PC-3 (cell line): Measurements from ENCODE around the gene NIFK. TPM values are rescaled to one million over a fixed set of nuclear protein-coding genes. Genes with fewer than 3 reads are reported as not detected.

Experiments
- ATAC-seq: fragments of 200-7000 bp; cut with Tn5 transposase; 2 replicates; pipeline ENCODE4 v1.9.1; 2020; ENCODE audit warnings: mild to moderate bottlenecking, moderate library complexity
- BruUV-seq: library from RNA; stranded (reverse); fragments of 400-500 nt; replicated peaks from 2 replicates; lab custom pipeline; 2021; lab: Mats Ljungman, UMichigan
- CTCF ChIA-PET: fragments of 300-600 bp; sonication (Branson Sonifier 250); formaldehyde crosslinking; loops from one replicate; lab custom pipeline; 2022; ENCODE audit warnings: antibody characterized with exemption; lab: Charles Lee
- POLR2A ChIA-PET: fragments of 300-600 bp; sonication (Branson Sonifier 250); formaldehyde crosslinking; loops from one replicate; lab custom pipeline; 2022; ENCODE audit warnings: antibody characterized with exemption; ENCODE audit not compliant: unreplicated experiment; lab: Charles Lee
- DNase-seq: peaks from one replicate; pipeline ENCODE4 v3.0.0-alpha.2; 2015
- H2AFZ ChIP-seq: fragments of 300-600 bp; sonication (generic); 2 replicates; pipeline ENCODE4 v1.6.0; 2016; ENCODE audit warnings: antibody characterized with exemption, low read length
- H3F3A ChIP-seq: fragments of 300-600 bp; sonication (generic); one replicate; pipeline ENCODE4 v1.6.0; 2017; ENCODE audit warnings: antibody characterized with exemption, low read length, control low read depth, mild to moderate bottlenecking; ENCODE audit not compliant: unreplicated experiment
- H3K27ac ChIP-seq: fragments of 300-600 bp; sonication (generic); 2 replicates; pipeline ENCODE4 v1.5.1; 2016; ENCODE audit warnings: mild to moderate bottlenecking, low read length
- H3K27me3 ChIP-seq: fragments of 300-600 bp; sonication (generic); 2 replicates; pipeline ENCODE4 v1.6.1; 2016; ENCODE audit warnings: low read length, mixed read lengths
- H3K36me3 ChIP-seq: fragments of 300-600 bp; sonication (generic); 2 replicates; pipeline ENCODE4 v1.6.1; 2016; ENCODE audit warnings: low read depth, mixed run types, low read length, mixed read lengths
- H3K4me1 ChIP-seq: fragments of 300-600 bp; sonication (generic); 2 replicates; pipeline ENCODE4 v1.5.1; 2016; ENCODE audit warnings: low read length; ENCODE audit not compliant: insufficient read depth
- H3K4me2 ChIP-seq: fragments of 300-600 bp; sonication (generic); 2 replicates; pipeline ENCODE4 v1.6.0; 2016; ENCODE audit warnings: low read length
- H3K4me3 ChIP-seq: fragments of 300-600 bp; sonication (generic); 2 replicates; pipeline ENCODE4 v1.5.1; 2016; ENCODE audit warnings: mild to moderate bottlenecking, low read length, mixed read lengths
- H3K79me2 ChIP-seq: fragments of 300-600 bp; sonication (generic); 2 replicates; pipeline ENCODE4 v1.6.1; 2017; ENCODE audit warnings: low read length, mixed read lengths
- H3K9ac ChIP-seq: fragments of 300-600 bp; sonication (generic); 2 replicates; pipeline ENCODE4 v1.6.0; 2016; ENCODE audit warnings: mild to moderate bottlenecking, low read length
- H3K9me2 ChIP-seq: fragments of 300-600 bp; sonication (generic); replicated peaks from 2 replicates; pipeline ENCODE4 v1.6.1; 2016; ENCODE audit warnings: mixed run types, low read length, mixed read lengths
- H3K9me3 ChIP-seq: fragments of 300-600 bp; sonication (generic); 2 replicates; pipeline ENCODE4 v1.6.1; 2016; ENCODE audit warnings: low read length, mixed read lengths
- H4K20me1 ChIP-seq: fragments of 300-600 bp; sonication (generic); 2 replicates; pipeline ENCODE4 v1.6.1; 2016; ENCODE audit warnings: low read length, mixed read lengths
- CTCF ChIP-seq: fragments of 300-600 bp; sonication (generic); conservative IDR thresholded peaks from 2 replicates; pipeline ENCODE4 v1.5.1; 2017; ENCODE audit warnings: antibody characterized with exemption, low read depth, mild to moderate bottlenecking, low read length
- EZH2 ChIP-seq: fragments of 300-600 bp; sonication (generic); IDR thresholded peaks from one replicate; pipeline ENCODE4 v1.6.1; 2017; ENCODE audit warnings: antibody characterized with exemption, mild to moderate bottlenecking, low read length; ENCODE audit not compliant: unreplicated experiment
- EZH2phosphoT487 ChIP-seq: fragments of 300-600 bp; sonication (generic); IDR thresholded peaks from 2 replicates; pipeline ENCODE4 v1.6.1; 2018; ENCODE audit warnings: mild to moderate bottlenecking, antibody characterized with exemption, low read length, borderline replicate concordance
- intact Hi-C: fragments of 100-400 bp; cut with micrococcal nuclease; formaldehyde crosslinking; loops from 2 replicates; pipeline ENCODE4 v1.9.0; 2023
- total RNA-seq: library from RNA; depleted of rRNA; stranded (reverse); fragments of >200 nt; gene quantifications from 2 replicates; pipeline ENCODE4 v1.2.3, GENCODE V29; 2014

NIFK gene
- total RNA-seq, 1 experiment from 2014 or later = 64.1 TPM

- TF ChIP-seq CTCF (no peak), EZH2phosphoT487 (no peak), EZH2 (no peak)
- no peak overlapping the region for H2AFZ ChIP-seq
- no peaks in the 10 kb centered on the region for H3K9me3 ChIP-seq
- no peak overlapping the region for H3K9ac ChIP-seq
- H4K20me1 ChIP-seq = no peaks in the 10 kb centered on the region
- TSS peak; percentile 33 for BruUV-seq
- intact Hi-C loops = no loop called here
- H3K4me3 ChIP-seq = no peak overlapping the region
- DNase-seq (no peak), ATAC-seq (no peak)
- no peaks in the 10 kb centered on the region for H3K9me2 ChIP-seq
- no peaks in the 10 kb centered on the region for H3F3A ChIP-seq
- CTCF ChIA-PET = no interaction called here
- no peaks in the 10 kb centered on the region for H3K27me3 ChIP-seq
- H3K27ac ChIP-seq = no peak overlapping the region
- H3K36me3 ChIP-seq = peaks cover 46% of the 10 kb centered on the region
- no peaks in the 10 kb centered on the region for H3K79me2 ChIP-seq
- no peaks in the 10 kb centered on the region for H3K4me1 ChIP-seq
- H3K4me2 ChIP-seq = no peak overlapping the region
- POLR2A ChIA-PET = no interaction called here
These were observed 29.9 kb upstream of the NIFK start for GRCh38 chr2:121766624-121767023.

DNA sequence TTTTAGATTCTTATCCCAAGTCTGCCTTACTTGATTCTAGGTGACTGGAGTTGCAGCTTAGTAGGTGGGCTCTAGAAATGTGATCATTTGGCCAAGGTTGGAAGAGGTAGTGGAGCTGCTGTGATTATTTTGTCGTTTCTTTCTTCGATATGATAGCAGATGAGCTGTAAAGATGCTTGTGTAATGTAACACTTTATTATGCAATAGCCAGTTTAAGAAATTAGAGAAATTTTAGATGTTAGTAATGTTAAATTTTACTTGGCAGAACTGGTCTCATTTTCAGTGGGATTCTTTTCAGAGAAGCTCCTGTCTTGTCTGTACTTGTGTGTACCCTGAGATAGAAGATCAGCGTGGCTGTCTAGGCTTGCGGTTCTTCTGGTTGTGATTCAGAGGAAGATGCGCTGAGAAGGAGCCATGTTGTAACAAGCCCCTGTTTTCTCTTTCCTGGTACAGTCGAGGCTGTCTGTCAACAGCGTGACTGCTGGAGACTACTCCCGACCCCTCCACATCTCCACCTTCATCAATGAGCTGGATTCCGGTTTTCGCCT lies 28.1 kb upstream of the NIFK start:
- Histone ChIP-seq H3K36me3 (peaks cover 59% of the 10 kb centered on the region), H3K4me3 (no peak overlapping the region), H3K27me3 (no peaks in the 10 kb centered on the region), H3F3A (no peaks in the 10 kb centered on the region), H2AFZ (no peak overlapping the region), H3K9me3 (no peaks in the 10 kb centered on the region), H3K79me2 (no peaks in the 10 kb centered on the region), H3K27ac (no peak overlapping the region), H3K4me1 (no peaks in the 10 kb centered on the region), H4K20me1 (no peaks in the 10 kb centered on the region), H3K9ac (no peak overlapping the region), H3K4me2 (no peak overlapping the region), H3K9me2 (no peaks in the 10 kb centered on the region)
- ChIA-PET CTCF (no interaction called here), POLR2A (no interaction called here)
- ATAC-seq (no peak), DNase-seq (no peak)
- no TSS peak for BruUV-seq
- TF ChIP-seq EZH2 = no peak
- no peak for TF ChIP-seq EZH2phosphoT487
- no peak for TF ChIP-seq CTCF
- intact Hi-C loops = no loop called here

- ATAC-seq (peak; percentile 98), DNase-seq (peak; percentile 98)
- H3K4me1 ChIP-seq = peaks cover 12% of the 10 kb centered on the region; the same call in 1 of the 2 replicates
- peak within 1 kb of the TSS; percentile 97 for H3K4me3 ChIP-seq
- H3K27me3 ChIP-seq = no peaks in the 10 kb centered on the region
- H3K4me2 ChIP-seq = peak within 1 kb of the TSS; percentile 94
- H3K79me2 ChIP-seq = peaks cover 42% of the 10 kb centered on the region
- no TSS peak for BruUV-seq
- H4K20me1 ChIP-seq = 0 out of 2 replicates have a peak, but pooled peaks cover 4% of the 10 kb centered on the region
- intact Hi-C loops = loop anchor here (1.0 to 2.0 kb wide), 2 partner anchors 19 to 224 kb away; partner anchors contain the start of gene NIFK
- H3K9ac ChIP-seq = peak within 1 kb of the TSS; percentile 93
- H2AFZ ChIP-seq = peak within 1 kb of the TSS; percentile 85
- TF ChIP-seq EZH2 = no peak
- no peak for TF ChIP-seq EZH2phosphoT487
- TF ChIP-seq CTCF = no peak
- H3F3A ChIP-seq = no peaks in the 10 kb centered on the region
- ChIA-PET CTCF (no interaction called here), POLR2A (no interaction called here)
- no peaks in the 10 kb centered on the region for H3K9me2 ChIP-seq
- H3K9me3 ChIP-seq = no peaks in the 10 kb centered on the region
- H3K27ac ChIP-seq = peak within 1 kb of the TSS; percentile 44
- H3K36me3 ChIP-seq = peaks cover 24% of the 10 kb centered on the region
These were observed 18.8 kb upstream of the NIFK start, which contains the start of gene TSN for GRCh38 chr2:121755237-121756111. TSS of gene TSN (plus strand) at chr2:121755651. CDS start at chr2:121755780, 129 bp downstream.
